T-helper 2 cell (primary cell): ENCODE results near the gene C2.
A peak's percentile ranks its signal among the peaks of the same experiment; 100 is the strongest.
"Not testable (repeated sequence)": the region's sequence is repeated elsewhere in the genome, so short reads cannot be mapped to it uniquely, and the experiment has no call there.

Source experiments
- DNase-seq, 5 experiments: peaks; one replicate each; pipeline versions ENCODE4 v3.0.0 to v3.0.0-alpha.2; 2012 to 2022

C2 gene

DNA sequence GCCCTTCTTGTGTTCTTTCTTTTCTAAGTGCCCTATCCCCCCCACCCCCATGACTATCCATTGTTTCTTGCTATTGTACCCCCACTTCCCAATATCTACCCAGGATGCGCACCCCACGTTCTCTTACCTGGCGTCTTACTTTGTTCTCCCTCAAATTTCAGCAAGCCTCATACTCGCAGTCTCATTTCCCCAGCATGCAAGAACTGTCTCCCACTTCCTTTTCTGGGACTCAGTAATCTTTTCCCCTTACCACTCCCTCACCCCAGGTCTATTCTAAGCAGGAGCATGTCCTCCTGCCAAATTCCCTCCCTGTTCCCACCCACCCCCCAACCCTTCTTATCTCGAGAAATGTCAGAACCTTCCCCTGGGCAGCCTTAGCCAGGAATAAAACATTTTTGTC lies 28.3 kb upstream of the C2 start:
- no peak for DNase-seq

DNA sequence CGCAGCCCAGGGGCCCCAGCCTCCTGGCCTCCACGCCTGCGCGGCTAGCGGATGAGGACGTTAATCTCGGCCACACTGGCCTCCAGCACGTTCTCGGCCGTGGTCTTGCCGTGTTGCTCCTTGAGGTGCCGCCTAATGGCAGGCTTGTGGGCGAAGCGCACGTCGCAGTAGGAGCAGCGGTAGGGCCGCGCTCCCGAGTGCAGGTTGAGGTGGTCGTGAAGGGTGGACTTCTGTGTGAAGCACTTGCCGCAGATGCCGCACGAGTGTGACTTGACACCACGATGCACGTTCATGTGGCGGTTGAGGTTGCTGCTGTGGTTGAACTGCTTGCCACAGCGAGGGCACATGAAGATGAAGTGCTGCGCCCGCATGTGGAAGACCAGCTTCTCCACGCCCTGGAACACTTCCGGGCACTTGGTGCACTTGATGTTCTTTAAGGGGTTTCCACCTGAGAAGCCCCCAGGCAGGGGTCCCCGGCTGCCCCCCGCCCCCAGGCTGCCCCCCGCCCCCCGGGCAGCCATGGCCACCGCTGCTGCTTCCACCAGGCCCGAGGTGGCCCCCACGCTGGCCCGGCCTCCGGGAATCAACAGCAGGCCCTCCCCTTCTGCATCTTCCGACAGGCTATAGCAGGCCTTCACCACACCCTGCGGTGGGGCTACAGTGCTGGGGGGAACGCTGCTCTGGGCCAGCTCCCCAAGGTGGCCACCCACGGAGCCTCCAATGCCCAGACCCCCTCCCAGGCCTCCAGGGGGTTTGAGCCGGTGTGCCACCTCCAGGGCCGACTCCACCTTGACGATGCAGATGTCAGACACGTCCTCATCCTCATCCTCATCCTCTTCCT lies 27.4 kb upstream of the C2 start:
- DNase-seq: no peak

DNA sequence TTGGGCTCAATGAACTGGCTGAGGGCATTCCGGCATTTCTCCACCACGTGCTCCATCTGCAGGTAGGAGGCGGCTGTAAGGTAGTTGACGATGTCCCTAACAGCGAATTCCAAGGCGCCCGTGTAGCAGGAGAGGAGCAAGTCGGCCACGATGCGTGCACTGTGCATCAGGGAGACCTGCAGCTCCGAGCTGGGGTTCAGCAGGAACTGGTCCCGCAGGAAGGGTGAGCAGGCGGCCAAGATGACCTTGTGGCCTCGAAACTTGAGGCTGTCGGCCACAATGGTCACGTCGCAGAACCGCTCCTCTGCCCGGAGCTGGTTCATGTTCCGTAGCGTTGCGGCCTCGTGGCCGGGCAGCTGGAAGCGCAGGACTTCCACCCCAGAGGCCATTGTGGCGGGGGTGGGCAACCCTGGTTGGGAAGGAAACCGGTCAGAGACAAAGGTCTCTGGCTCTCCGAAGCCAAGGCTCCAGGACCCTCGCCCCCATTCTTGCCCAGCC lies 26.6 kb upstream of the C2 start:
- DNase-seq: no peak

DNA sequence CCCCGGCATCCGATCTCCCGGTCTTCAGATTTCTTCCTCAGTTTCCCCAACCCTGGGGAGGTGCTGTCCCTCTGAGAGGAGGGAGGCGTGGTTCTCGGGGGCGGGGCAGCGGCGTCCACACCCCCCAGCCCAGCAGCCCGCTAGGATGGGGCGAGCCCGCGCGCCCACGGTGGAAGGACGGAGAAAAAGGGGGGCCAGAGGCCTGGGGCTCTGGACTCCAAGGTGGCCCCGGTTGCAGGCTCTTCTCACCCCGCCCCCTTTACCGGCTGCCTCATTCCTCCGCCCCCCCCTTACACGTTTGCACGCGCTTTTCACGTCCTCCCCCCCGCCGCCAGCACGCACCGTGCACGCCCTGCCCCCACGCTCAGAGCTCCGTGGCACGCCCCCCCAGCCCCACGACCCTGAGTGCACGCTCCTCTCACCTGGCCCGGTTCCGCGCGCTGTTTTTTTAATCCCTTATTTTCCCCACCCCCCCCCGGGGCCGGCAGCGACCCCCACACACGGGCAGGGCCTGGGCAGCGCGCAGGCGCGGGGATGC lies 26.0 kb upstream of the C2 start:
- DNase-seq: peak; percentile 37 to 86 (median 56)

DNA sequence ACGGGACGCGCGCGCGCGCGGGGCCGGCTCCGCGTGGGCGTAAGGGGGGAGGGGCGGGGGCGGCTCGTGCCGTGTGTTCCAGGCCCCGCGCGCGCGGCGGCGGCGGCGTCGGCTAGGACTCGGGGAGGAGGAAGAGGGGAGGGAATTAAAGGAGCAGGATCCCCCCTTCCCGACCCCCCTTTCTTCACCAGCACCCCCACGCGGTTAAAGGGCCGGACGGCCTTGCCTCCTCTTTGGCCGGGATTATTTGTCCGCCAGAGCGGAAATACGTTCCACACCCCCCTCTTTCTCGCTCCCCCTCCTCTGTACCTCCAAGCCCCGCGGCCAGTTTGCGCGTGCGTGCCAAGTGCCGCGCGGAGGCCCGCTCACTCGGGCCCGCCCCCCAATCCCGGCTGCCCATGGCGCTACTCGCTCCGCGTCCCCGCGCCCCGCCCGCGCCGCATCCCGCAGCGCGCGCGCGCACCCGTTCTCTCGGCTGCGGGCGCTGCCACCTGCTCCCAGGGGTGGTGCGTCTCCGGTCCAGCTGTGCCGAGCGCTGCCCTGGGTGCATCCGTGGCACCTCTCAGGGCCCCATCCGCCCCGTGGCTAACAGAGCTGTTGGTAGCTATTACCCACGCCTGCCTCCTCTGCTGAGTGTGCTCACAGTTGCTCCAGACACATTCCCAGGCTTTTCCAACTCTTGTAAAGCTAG lies 25.4 kb upstream of the C2 start, which contains the start of gene ZBTB12:
Gene ZBTB12, minus strand, starts transcription at position 134 of the 691 bp plus-strand sequence. CDS start 781 bp downstream, outside the sequence.
- DNase-seq: peak; percentile 70 to 92 (median 80)

DNA sequence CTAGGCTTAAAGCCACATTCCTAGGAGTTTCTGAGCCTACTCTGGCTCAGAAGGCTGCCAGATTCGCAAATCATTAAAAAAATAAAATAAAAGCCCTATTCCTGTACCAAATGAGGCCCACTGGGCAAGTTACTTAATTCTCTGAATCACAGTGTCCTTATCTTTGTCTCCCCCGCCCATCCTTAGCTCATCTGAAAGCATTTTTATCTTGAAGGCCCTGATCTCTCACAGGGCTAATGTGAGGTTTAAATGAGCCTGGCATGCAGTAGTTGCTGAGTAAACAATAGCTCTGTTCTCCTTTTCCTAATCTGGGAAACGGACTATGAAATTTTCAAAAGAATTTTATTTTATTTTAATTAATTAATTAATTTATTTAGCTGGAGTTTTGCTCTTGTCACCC lies 23.6 kb upstream of the C2 start:
- no peak for DNase-seq

DNA sequence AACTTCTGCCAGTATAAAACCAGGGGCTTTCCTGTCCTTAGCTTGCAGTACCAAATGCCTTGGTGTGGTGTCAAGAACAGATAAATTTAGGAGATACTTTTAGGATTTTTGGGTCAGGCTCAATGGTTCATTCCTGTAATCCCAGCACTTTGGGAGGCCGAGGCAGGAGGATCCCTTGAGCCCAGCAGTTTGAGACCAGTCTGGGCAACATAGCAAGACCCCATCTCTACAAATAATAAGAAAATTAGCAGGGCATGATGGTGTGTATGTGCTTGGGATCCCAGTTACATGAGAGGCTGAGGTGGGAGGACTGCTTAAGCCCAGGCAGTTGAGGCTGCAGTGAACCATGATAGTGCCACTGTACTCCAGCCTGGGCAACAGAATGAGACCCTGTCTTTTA lies 22.5 kb upstream of the C2 start:
- DNase-seq: no peak

DNA sequence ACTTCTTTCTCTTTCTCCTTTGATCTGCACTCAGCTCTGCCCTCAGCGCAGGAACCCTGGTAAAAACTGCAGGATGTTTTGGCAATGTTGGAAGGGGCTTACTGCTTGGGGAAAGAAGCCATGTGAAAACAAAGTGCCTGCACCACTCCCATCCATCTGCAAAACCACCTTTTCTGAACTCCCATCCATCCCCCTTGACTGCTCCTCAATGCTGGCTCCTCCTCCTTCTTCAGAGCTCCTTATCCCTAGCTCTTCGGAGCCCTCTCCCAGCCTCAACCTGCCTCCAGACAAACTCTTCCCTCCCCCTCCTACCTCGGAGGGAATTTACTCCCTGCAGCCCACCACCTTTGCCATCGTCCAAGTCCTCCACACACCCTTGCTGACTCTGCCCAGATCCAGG lies 21.4 kb upstream of the C2 start:
- DNase-seq: no peak

DNA sequence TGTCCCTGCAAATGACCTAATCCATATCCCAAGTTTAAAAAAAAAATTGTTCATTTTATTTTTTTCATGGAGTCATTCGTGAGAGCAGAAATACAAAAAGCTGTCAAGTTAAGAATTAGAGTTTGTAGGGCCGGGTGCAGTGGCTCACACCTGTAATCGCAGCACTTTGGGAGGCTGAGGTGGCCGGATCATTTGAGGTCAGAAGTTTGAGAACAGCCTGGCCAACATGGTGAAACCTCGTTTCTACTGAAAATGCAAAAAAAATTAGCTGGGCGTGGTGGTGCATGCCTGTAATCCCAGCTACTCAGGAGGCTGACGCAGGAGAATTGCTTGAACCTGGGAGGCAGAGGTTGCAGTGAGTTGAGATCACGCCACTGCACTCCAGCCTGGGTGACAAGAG lies 20.8 kb upstream of the C2 start:
- DNase-seq: not testable (repeated sequence)

DNA sequence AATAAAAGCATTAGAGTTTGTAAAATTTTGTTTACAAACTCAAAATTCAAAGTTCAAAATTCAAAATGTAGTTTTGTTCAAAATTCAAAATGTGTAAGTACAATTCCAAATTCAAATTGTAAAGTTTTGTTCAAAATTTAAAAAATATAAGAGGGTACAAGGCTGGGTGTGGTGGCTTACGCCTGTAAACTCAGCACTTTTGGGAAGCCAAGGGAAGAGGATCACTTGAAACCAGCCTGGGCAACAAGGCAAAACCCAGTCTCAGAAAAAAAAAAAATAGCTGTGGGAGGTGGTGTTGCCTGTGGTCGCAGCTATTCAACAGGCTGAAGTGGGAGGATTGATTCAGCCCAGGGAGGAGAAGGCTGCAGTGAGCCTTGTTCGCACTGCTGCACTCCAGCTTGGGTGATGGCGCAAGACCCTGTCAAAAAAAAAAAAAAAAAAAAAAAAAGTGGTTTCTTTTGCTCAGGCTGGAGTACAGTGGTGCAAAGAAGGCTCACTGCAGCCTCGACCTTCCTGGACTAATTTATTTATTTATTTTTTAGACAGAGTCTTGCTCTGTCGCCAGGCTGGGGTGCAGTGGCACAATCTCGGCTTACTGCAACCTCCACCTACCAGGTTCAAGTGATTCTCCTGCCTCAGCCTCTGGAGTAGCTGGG lies 20.2 kb upstream of the C2 start:
- peak in 1 of 5 experiments; percentile 50 for DNase-seq

DNA sequence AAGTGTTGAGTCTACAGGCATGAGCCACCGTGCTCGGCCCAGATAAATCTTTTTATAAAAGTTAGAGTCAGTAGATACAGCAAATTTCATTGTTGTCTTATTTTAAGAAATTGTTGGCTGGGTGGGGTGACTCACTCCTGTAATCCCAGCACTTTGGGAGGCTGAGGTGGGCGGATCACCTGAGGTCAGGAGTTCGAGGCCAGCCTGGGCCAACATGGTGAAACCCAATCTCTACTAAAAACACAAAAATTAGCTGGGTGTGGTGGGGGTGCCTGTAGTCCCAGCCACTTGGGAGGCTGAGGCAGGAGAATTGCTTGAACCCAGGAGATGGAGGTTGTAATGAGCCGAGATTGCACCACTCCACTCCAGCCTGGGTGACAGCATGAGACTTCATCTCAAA lies 19.3 kb upstream of the C2 start:
- not testable (repeated sequence) for DNase-seq

DNA sequence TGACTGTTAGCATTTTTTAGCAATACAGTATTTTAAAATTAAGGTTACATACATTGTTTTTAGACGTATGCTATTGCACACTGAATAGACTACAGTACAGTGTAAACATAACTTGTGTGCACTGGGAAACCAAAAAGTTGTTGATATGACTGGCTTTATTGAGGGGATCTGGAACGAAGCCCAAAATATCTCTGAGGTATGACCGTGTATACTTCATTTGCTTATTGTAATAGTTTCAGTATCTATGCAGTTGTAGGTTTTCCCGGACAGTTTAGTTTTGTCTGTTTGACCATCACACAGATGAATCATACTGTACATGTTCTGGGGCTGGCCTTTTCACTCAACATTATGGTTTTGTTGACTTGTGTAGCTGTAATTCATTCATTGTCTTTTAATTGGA lies 18.7 kb upstream of the C2 start:
- peak in 1 of 5 experiments; percentile 73 for DNase-seq

DNA sequence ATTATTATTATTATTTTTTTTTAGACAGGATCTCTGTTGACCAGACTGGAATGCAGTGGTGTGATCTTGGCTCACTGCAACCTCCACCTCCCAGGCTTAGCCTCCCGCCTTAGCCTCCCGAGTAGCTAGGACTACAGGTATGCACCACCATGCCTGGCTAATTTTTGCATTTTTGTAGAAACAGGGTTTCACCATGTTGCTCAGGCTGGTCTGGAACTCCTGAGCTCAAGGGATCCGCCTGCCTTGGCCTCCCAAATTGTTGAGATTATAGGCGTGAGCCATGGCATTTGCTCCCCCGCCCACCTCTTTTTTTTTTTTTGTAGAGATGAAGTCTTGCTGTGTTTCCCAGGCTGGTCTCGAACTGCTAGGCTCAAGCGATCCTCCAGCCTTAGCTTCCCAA lies 18.2 kb upstream of the C2 start:
- not testable (repeated sequence) for DNase-seq

DNA sequence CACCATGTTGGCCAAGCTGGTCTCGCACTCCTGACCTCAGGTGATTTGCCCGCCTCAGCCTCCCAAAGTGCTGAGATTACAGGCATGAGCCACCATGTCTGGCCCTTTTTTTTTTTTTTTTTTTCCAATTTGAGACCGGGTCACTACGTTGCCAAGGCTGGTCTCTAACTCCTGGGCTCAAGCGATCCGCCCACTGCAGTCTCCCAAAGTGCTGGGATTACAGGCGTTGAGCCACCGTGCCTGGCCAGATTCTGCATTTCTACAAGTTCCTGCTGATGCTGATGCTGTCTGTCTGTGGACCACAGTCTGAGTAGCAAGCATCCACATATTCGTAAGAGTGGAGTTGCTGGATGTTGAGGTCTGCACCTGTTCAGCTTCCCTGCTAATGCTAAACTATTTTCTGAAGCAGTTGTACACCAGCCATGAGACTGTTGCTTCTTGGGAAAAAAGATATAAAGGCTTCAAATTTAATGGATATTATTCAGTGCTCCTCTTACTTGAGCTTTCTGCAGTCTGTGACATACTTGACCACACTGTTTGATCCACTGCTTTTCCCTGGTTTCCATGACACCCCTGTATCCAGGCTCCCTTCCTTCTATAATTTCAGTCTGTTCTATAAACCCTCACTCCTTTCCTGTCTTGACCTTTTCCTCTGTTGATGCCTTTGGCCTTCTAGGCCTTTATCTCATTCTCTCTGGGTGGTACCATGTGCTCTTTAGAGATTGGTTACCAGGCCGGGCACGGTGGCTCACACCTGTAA lies 15.5 kb upstream of the C2 start:
- no peak for DNase-seq

DNA sequence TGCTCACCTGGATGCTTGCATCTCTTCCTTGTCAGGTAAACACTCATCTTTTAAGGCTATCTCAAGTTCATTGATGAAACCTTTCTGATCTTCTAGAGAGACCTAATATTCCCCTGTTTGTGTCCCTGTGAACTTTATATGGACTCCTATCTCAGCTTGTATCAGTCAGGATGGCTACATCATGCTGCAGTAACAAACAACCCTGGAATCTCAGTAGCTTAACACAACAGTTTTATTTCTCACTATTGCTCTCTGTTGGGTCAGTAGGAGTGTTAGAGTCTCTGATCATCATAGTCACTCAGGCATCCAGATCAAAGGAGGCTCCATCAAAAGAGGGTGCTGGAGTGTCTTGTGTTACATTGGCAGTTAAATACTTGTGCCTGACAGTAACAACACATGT lies 12.2 kb upstream of the C2 start:
- DNase-seq: no peak

DNA sequence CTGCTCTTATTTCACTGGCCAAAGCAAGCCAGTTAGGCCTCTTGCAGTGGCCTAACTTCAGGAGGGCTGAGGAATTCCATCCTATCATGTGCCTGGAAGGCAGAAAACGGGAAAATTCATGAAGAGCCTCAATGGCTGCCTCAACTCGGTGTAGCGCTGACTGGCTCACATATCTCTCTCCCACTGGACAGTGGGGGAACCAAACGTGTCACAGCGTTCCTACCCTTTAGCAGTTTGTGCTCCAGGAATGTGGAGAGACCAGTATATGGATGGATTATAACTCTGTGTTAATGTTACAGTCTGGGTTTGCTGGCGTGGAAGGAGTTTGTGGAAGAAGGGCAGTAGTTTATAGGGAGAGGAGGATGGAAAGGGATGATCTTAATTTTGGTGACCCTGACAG lies 11.8 kb upstream of the C2 start:
- no peak for DNase-seq

DNA sequence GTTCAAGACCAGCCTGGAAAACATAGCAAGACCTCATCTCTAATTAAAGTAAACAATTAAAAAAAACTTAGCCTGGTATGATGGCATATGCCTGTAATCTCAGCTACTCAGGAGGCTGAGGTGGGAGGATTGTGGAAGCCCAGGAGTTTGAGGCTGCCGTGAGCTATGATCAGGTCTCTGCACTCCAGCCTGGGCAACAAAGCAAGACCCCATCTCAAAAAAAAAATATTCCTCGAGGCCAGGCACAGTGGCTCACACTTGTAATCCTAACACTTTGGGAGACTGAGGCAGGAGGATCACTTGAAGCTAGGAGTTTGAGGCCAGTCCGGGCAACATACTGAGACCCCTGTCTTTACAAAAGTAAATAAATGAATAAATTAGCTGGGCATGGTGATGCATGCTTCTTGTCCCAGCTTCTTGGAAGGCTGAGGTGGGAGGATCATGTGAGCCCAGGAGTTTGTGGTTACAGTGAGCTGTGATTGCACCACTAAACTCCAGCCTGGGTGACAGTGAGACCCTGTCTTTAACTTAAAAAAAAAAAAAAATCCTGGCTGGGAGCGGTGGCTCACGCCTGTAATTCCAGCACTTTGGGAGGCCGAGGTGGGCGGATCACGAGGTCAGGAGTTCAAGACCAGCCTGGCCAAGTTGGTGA lies 9.3 kb upstream of the C2 start:
- no peak for DNase-seq

DNA sequence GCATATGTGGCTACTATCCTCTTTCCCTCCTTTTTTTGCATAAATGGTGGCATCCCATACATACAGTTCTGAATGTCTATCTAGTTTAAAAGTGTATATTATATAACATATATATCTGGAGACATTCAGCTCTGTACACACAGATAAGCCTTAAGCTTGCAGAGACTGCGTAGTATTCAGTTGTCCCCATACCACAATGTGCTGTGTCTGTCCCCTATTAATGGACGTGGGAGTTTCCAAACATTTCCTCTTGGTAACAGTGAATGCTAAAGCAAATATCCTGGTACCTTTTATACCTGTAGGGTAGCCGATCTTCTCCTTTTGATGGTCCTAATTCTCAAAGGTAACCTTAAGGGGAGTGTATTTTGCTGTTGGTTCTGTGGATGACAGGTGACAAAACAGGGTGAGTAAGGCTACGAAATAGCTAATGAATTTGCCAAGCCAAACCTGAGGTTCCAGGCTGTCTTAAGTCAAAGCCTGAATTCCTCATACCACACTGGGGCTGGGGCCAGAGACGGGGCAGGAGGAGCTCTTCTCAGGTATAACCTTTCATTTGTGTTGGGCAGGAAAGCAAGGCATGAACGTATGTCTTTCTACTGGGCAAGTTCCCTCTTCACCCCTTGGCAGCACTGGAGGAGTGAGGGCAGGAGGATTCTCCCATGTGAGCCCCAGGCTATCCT lies 7.8 kb upstream of the C2 start:
- DNase-seq: no peak

DNA sequence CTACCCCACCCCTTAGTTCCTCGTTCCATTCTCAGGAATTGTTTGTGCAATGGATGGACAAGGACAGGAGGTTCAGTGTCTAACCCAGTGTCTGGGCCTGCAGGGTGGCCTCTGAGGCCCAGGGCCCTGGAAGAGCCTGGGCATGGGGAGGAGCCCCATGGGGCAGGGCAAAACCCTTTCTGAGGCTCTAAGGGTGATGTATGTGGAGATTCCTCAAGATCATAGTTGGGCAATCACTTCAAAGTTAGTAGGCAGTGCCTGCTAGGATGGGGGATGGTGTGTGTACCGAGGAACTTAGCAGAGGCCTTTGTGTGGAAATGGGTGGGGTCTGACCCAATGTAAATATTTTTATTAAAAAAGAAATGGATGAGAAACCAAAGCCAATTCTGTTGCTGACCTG lies 6.7 kb upstream of the C2 start:
- no peak for DNase-seq

DNA sequence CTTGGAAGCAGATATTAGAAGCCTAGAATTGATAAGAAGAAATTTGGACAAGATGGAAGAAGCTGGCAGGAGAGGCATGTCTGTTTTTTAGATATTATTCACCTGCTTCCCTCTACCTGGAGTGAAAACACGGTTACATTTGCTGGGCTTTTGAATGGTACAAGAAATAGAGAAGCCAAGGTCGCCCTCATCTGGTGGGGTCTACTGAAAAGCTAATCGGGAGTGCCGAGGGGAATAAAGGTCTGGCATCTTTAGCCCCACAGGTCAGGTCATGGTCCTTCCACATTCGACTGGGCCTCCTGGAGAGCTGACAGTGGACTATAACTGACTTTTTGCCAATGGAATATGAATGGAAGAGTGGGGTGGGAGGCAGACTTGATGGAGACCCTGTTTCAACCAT lies 4.6 kb upstream of the C2 start:
- no peak for DNase-seq
